ENCODE data around the gene DPF3. TPM values are rescaled to one million over a fixed set of nuclear protein-coding genes. Genes with fewer than 3 reads are reported as not detected.

DPF3 gene
- total and polyA plus RNA-seq, 11 donors: 13.5 to 53.8 (median 37.0) TPM

GRCh38 chr14:72891666-72892102, 2.2 kb downstream of the DPF3 start:
- peaks cover 0 to 45% (median 21%) of the 10 kb centered on the region in 12 donors for H3K4me1 ChIP-seq
- peak overlapping the region in 9 of 12 donors; percentile 28 to 93 (median 84) for H3K27ac ChIP-seq
- intact Hi-C loops (cut with DNase I): loop anchor here in 8 of 10 donors (1.0 to 10.0 kb wide), 9 partner anchors 64 to 277 kb away; no protein-coding TSS in a partner anchor
- DNase-seq (no peak), ATAC-seq (no peak)
- H3K27me3 ChIP-seq: peaks cover 0 to 47% (median 0%) of the 10 kb centered on the region in 9 donors
- H3K36me3 ChIP-seq: peaks cover 0 to 2% (median 0%) of the 10 kb centered on the region in 9 donors
- 2 to 4% (median 2%) methylated on average over 14 of the region's 14 CpGs for WGBS, 4 donors
- no peak for TF ChIP-seq CTCF (IDR thresholded peaks at IDR 0.05)
- TF ChIP-seq POLR2A (IDR thresholded peaks at IDR 0.05): no peak
- no peaks in the 10 kb centered on the region for H3K9me3 ChIP-seq
- H3K4me3 ChIP-seq: peak overlapping the region; percentile 56 to 98 (median 84)

- Histone ChIP-seq H3K27ac (peak overlapping the region in 11 of 12 donors; percentile 4 to 89 (median 51)), H3K4me3 (peak overlapping the region in 1 of 12 donors; percentile 8), H3K27me3 (peaks cover 0 to 26% (median 0%) of the 10 kb centered on the region in 9 donors), H3K36me3 (peaks cover 0 to 3% (median 0%) of the 10 kb centered on the region in 9 donors), H3K4me1 (peaks cover 0 to 35% (median 11%) of the 10 kb centered on the region in 12 donors), H3K9me3 (no peaks in the 10 kb centered on the region)
- ATAC-seq (peak in 3 of 4 donors; percentile 6 to 27 (median 8)), DNase-seq (no peak)
- intact Hi-C loops (cut with DNase I): loop anchor here in 2 of 10 donors (10.0 kb wide), 2 partner anchors 55 to 75 kb away; no protein-coding TSS in a partner anchor
- TF ChIP-seq CTCF (IDR thresholded peaks at IDR 0.05) (no peak), POLR2A (IDR thresholded peaks at IDR 0.05) (no peak)
- WGBS, 4 donors: 43 to 52% (median 44%) methylated on average over 5 of the region's 5 CpGs
Measured at GRCh38 chr14:72889366-72889765, 4.5 kb downstream of the DPF3 start.

GRCh38 chr14:72888636-72889201, 5.2 kb downstream of the DPF3 start:
- Histone ChIP-seq H3K36me3 (peaks cover 0 to 3% (median 0%) of the 10 kb centered on the region in 9 donors), H3K9me3 (no peaks in the 10 kb centered on the region), H3K27ac (peak overlapping the region in 10 of 12 donors; percentile 4 to 89 (median 66)), H3K4me3 (peak overlapping the region in 2 of 12 donors; percentile 2 to 8), H3K27me3 (peaks cover 0 to 26% (median 0%) of the 10 kb centered on the region in 9 donors), H3K4me1 (peaks cover 0 to 42% (median 17%) of the 10 kb centered on the region in 12 donors)
- no peak for DNase-seq
- intact Hi-C loops (cut with DNase I): loop anchor here in 2 of 10 donors (10.0 kb wide), 2 partner anchors 54 to 74 kb away; no protein-coding TSS in a partner anchor
- no peak for TF ChIP-seq POLR2A (IDR thresholded peaks at IDR 0.05)
- no peak for TF ChIP-seq CTCF (IDR thresholded peaks at IDR 0.05)
- 62 to 67% (median 65%) methylated on average over 2 of the region's 2 CpGs for WGBS, 4 donors
- no peak for ATAC-seq

- ATAC-seq (no peak), DNase-seq (no peak)
- WGBS, 4 donors: 57 to 66% (median 58%) methylated on average over 2 of the region's 2 CpGs
- intact Hi-C loops (cut with DNase I): loop anchor here in 2 of 10 donors (10.0 kb wide), 2 partner anchors 53 to 73 kb away; no protein-coding TSS in a partner anchor
- peaks cover 0 to 26% (median 0%) of the 10 kb centered on the region in 9 donors for H3K27me3 ChIP-seq
- H3K27ac ChIP-seq: peak overlapping the region in 9 of 12 donors; percentile 4 to 89 (median 82)
- peaks cover 0 to 3% (median 0%) of the 10 kb centered on the region in 9 donors for H3K36me3 ChIP-seq
- no peak overlapping the region for H3K4me3 ChIP-seq
- peaks cover 0 to 47% (median 17%) of the 10 kb centered on the region in 12 donors for H3K4me1 ChIP-seq
- no peaks in the 10 kb centered on the region for H3K9me3 ChIP-seq
- TF ChIP-seq CTCF (IDR thresholded peaks at IDR 0.05) (no peak), POLR2A (IDR thresholded peaks at IDR 0.05) (no peak)
Measured at GRCh38 chr14:72888192-72888591, 5.7 kb downstream of the DPF3 start.

All from heart left ventricle (tissue), 16 donors.